Activated T-helper 2 cell treated with anti-CD3 and anti-CD28 coated beads, Interferon-gamma antibody, Interleukin-2, Interleukin-4, amounts not matched to agents 10 μg/mL and 5 μg/mL and 100 μg/mL, durations not matched to agents 14 hours and 24 hours and 36 hours (primary cell): ENCODE measurements around the gene GNB1L. TPM values are rescaled to one million over a fixed set of nuclear protein-coding genes. Genes with fewer than 3 reads are reported as not detected.
"Not testable (repeated sequence)": the region's sequence is repeated elsewhere in the genome, so short reads cannot be mapped to it uniquely, and the experiment has no call there.

Experiments used
- DNase-seq: peaks from one replicate; pipeline ENCODE4 v3.0.0; 2021; ENCODE audit warnings: low spot score
- H3K27ac Mint-ChIP-seq: one replicate; pipeline ENCODE4 v1.8.0; 2021; ENCODE audit warnings: mixed read lengths
- H3K27me3 Mint-ChIP-seq: one replicate; pipeline ENCODE4 v1.8.0; 2021; ENCODE audit warnings: low read depth, mixed read lengths
- H3K36me3 Mint-ChIP-seq: one replicate; pipeline ENCODE4 v1.8.0; 2021; ENCODE audit warnings: low read depth, mixed read lengths
- H3K4me1 Mint-ChIP-seq: one replicate; pipeline ENCODE4 v1.8.0; 2021; ENCODE audit warnings: low read depth, mixed read lengths
- H3K4me3 Mint-ChIP-seq: one replicate; pipeline ENCODE4 v1.8.0; 2021; ENCODE audit warnings: low read depth, mild to moderate bottlenecking, moderate library complexity, mixed read lengths
- H3K9me3 Mint-ChIP-seq: one replicate; pipeline ENCODE4 v1.8.0; 2021; ENCODE audit warnings: mixed read lengths
- intact Hi-C: fragments of 100-400 bp; cut with micrococcal nuclease; formaldehyde crosslinking; loops from one replicate; pipeline ENCODE4 v1.15.1; 2023
- total RNA-seq: library from RNA; stranded (reverse); gene quantifications from 2 replicates; pipeline ENCODE4 v1.2.3, GENCODE V29; 2022

The GNB1L gene
- total RNA-seq, 1 donor from 2014 or later, result 14.7 TPM

DNA sequence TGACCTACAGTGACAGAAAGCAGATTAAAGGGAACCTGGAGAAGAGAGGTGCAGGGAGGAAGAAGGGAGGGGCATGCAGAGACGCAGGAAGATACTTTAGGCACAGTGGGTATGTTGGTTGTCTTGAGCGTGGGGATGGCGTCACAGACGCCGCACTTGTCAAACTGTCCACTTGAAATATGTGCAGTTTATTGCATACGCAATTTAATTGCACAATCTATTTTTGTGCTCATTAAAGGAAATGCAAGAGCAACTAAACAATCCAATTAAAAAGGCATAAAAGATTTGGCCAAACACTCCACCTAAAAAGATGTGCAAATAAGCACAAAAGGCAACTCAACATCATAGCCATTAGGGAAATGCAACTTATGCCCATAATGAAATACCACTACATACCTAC is 16.8 kb downstream of the GNB1L start:
- H3K4me1 Mint-ChIP-seq, result peaks cover 10% of the 10 kb centered on the region
- no peak overlapping the region for H3K27ac Mint-ChIP-seq
- H3K27me3 Mint-ChIP-seq, result no peaks in the 10 kb centered on the region
- intact Hi-C loops, result no loop called here
- no peak overlapping the region for H3K4me3 Mint-ChIP-seq
- H3K9me3 Mint-ChIP-seq, result no peaks in the 10 kb centered on the region
- DNase-seq, result no peak
- H3K36me3 Mint-ChIP-seq, result no peaks in the 10 kb centered on the region

DNA sequence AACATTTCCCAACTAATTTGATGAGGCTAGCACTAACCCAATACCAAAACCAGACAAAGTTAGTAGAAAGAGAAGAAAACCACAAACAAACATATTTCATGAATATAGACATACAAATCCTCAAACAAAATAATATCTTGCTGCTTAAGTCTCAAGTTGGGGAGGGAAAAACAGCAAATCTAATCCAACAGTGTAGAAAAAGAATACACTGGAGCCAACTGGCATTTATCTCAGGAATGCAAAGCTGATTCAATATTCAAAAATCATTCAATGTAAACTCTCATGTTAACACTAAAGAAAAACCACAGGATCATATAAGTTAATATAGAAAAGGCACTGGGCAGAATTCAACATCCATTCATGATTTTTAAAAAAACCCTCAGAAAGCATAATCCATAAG is 18.2 kb downstream of the GNB1L start:
- Mint-ChIP-seq H3K27ac (no peak overlapping the region), H3K27me3 (no peaks in the 10 kb centered on the region), H3K4me1 (peaks cover 12% of the 10 kb centered on the region), H3K4me3 (no peak overlapping the region), H3K36me3 (no peaks in the 10 kb centered on the region), H3K9me3 (no peaks in the 10 kb centered on the region)
- intact Hi-C loops, result no loop called here
- no peak for DNase-seq

DNA sequence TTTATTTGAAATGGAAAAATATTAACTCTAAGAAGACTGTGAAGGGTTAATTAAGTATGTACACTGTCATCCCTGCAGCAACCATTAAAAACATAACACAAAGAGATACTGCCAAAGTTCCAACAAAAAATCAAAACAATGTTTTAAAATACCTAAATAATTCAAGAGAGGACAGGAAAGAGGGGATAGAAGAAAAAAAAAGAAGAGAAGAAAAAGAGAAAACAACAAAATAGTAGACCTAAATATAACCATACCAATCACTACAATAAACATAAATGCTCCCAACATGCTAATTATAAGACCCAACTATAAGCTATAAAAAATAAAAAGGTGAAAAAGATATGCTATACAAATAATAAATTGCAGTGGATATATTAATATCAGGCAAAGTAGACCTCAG is 20.1 kb downstream of the GNB1L start:
- H3K9me3 Mint-ChIP-seq, result no peaks in the 10 kb centered on the region
- intact Hi-C loops, result no loop called here
- no peak overlapping the region for H3K4me3 Mint-ChIP-seq
- no peak overlapping the region for H3K27ac Mint-ChIP-seq
- no peak for DNase-seq
- H3K27me3 Mint-ChIP-seq, result no peaks in the 10 kb centered on the region
- H3K4me1 Mint-ChIP-seq, result peaks cover 12% of the 10 kb centered on the region
- H3K36me3 Mint-ChIP-seq, result no peaks in the 10 kb centered on the region

DNA sequence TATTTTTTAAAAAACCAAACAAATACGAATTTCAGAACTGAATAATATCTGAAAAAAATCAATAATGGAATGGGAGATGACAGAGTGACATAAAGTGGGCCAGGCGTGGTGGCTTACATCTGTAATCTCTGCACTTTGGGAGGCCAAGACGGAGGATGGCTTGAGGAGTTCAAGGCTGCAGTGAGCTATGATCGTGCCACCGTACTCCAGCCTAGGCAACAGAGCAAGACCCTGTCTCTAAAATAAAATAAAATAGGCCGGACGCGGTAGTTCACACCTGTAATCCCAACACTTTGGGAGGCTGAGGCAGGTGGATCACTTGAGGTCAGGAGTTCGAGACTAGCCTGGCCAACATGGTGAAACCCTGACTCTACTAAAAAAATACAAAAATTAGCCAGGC is 21.3 kb downstream of the GNB1L start:
- H3K9me3 Mint-ChIP-seq, H3K27me3 Mint-ChIP-seq, H3K27ac Mint-ChIP-seq, H3K36me3 Mint-ChIP-seq, DNase-seq, H3K4me3 Mint-ChIP-seq, intact Hi-C loops: not testable (repeated sequence)
- H3K4me1 Mint-ChIP-seq, result peaks cover 12% of the 10 kb centered on the region

DNA sequence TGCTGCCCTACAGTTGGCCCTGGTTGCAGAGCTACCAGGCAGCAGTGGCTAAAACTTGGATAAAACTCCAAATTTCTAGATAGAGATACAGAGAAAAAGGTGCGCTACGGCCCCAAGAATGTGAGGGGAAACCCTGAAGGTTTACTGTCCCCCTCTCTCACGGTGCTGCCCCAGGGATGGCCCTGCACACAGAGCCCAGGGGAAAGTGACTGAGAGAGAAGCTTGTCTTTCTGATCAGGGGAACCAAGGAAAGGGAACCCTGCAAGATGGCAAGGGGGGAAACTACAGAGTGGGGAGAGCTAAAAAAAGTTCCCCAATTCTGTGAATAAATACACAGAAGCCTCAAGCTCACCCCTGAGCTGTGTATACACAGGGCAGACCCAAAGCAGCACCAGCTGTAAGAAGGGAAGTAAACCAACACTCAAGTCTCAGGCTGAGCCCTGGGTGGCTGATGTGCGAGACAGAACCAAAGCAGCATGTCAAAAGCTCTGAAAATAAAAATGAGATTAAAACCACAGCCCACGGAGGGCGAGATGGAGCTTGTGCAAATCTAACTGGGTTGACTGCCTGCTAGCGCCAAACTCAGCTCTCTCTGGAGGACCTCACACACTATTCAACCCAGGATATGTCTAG is 22.1 kb downstream of the GNB1L start:
- no peak overlapping the region for H3K27ac Mint-ChIP-seq
- no peaks in the 10 kb centered on the region for H3K36me3 Mint-ChIP-seq
- no peaks in the 10 kb centered on the region for H3K27me3 Mint-ChIP-seq
- no peak for DNase-seq
- intact Hi-C loops, result no loop called here
- H3K4me1 Mint-ChIP-seq, result peaks cover 12% of the 10 kb centered on the region
- no peak overlapping the region for H3K4me3 Mint-ChIP-seq
- H3K9me3 Mint-ChIP-seq, result no peaks in the 10 kb centered on the region

DNA sequence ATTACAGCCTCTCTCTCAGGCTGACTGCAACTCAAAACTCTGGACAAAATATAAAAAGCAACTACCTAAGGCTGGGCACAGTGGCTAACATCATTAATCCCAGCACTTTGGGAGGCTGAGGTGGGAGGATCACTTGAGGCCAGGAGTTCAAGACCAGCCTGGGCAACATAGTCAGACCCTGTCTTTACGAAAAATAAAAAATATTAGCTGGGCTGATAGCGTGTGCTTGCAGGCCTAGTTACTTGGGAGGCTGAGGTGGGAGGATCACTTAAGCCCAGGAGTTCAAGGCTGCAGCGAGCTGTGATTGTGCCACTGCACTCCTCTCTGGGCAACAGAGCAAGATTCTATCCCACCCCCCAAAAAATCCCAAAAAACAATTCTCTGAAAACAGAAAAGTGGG is 22.7 kb downstream of the GNB1L start:
- intact Hi-C loops, H3K27ac Mint-ChIP-seq, DNase-seq, H3K27me3 Mint-ChIP-seq, H3K36me3 Mint-ChIP-seq, H3K9me3 Mint-ChIP-seq, H3K4me3 Mint-ChIP-seq: not testable (repeated sequence)
- peaks cover 12% of the 10 kb centered on the region for H3K4me1 Mint-ChIP-seq

DNA sequence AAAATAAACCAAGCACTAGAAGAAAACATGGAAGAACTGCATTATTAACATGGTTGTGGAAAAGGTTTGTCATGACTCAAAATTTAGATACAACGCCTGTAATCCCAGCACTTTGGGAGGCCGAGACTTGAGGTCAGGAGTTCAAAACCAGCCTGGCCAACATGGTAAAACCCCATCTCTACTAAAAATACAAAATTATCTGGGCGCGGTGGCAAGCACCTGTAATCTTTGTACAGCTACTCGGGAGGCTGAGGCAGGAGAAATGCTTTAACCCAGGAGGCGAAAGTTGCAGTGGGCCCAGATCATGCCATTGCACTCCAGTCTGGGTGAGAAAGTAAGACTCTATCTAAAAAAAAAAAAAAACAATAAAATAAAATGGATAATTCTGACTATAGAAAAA is 23.7 kb downstream of the GNB1L start:
- H3K4me3 Mint-ChIP-seq, result no peak overlapping the region
- peaks cover 12% of the 10 kb centered on the region for H3K4me1 Mint-ChIP-seq
- intact Hi-C loops, result no loop called here

DNA sequence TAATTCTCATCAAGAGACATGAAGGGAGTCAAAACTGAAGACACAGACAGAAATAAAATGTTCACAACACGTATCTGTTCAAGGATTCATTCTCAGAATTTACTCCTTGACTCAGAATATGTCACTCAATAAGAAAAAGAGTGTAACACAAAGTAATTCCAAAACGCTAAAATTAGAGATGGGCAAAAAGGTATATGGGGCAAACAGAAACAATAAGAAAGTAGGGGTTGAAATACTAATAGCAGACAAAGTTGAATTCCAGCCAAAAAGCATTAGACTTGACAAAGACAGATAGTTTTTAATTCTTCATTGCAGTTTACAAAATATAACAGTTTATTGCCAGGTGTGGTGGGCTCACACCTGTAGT is 26.7 kb downstream of the GNB1L start:
- DNase-seq, result no peak
- no peaks in the 10 kb centered on the region for H3K9me3 Mint-ChIP-seq
- H3K4me1 Mint-ChIP-seq, result peaks cover 1% of the 10 kb centered on the region
- no peaks in the 10 kb centered on the region for H3K27me3 Mint-ChIP-seq
- H3K27ac Mint-ChIP-seq, result no peak overlapping the region
- H3K36me3 Mint-ChIP-seq, result no peaks in the 10 kb centered on the region
- H3K4me3 Mint-ChIP-seq, result no peak overlapping the region
- intact Hi-C loops, result no loop called here

More for the DNA sequence above, 23.7 kb downstream of the GNB1L start:
- DNase-seq, result no peak
- H3K27ac Mint-ChIP-seq, result no peak overlapping the region
- H3K36me3 Mint-ChIP-seq, result no peaks in the 10 kb centered on the region
- no peaks in the 10 kb centered on the region for H3K9me3 Mint-ChIP-seq
- H3K27me3 Mint-ChIP-seq, result no peaks in the 10 kb centered on the region

DNA sequence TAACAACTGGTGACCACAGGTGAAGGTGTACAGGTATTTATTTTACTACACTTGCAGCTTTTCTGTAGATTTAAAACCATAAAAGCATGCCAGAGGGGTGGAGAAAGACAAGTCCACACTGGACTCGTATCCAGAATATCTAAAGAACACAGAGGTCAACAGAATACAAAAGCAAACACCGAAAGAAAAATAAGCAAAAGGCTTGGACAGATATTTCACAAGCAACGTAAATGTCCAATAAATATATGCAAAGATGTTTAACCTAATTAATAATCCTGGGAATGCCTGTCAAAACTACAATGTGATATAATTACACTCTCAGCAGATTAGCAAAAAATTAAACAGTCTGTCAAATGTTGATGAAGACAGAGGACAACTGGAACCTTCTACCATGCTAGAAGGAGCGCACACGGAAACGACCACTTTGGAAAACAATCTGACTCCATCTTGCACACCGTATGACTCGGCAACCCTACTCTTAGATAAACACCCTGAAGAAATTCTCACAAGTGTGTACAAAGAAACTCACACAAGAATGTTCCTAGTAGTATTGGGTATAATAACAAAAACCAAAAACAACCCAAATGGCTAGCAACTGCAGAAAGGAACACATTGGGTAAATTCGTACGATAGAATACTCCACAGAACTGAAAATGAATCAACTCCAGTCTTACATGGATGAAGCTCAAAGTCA is 27.2 kb downstream of the GNB1L start:
- H3K9me3 Mint-ChIP-seq, result no peaks in the 10 kb centered on the region
- H3K4me1 Mint-ChIP-seq, result no peaks in the 10 kb centered on the region
- intact Hi-C loops, result no loop called here
- DNase-seq, result no peak
- no peaks in the 10 kb centered on the region for H3K36me3 Mint-ChIP-seq
- H3K4me3 Mint-ChIP-seq, result no peak overlapping the region
- no peak overlapping the region for H3K27ac Mint-ChIP-seq
- H3K27me3 Mint-ChIP-seq, result no peaks in the 10 kb centered on the region

DNA sequence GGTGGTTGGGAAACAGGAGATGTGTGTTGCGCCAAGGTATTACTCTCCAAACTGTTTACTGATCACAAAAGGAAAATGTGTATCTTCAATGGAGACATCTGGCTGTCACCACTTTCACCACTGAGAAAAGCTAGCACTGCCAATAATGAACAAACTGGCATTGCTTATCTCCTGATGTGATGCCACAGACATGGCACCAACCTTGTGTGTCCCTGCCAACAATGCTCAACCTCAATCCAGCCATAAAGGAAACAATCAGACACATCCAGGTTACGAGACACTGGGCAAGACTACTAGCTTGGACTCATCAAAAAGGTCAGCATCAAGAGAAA is 28.1 kb downstream of the GNB1L start:
- no peak overlapping the region for H3K27ac Mint-ChIP-seq
- intact Hi-C loops, result no loop called here
- H3K9me3 Mint-ChIP-seq, result no peaks in the 10 kb centered on the region
- no peaks in the 10 kb centered on the region for H3K36me3 Mint-ChIP-seq
- H3K4me3 Mint-ChIP-seq, result no peak overlapping the region
- H3K4me1 Mint-ChIP-seq, result no peaks in the 10 kb centered on the region
- DNase-seq, result no peak
- no peaks in the 10 kb centered on the region for H3K27me3 Mint-ChIP-seq

DNA sequence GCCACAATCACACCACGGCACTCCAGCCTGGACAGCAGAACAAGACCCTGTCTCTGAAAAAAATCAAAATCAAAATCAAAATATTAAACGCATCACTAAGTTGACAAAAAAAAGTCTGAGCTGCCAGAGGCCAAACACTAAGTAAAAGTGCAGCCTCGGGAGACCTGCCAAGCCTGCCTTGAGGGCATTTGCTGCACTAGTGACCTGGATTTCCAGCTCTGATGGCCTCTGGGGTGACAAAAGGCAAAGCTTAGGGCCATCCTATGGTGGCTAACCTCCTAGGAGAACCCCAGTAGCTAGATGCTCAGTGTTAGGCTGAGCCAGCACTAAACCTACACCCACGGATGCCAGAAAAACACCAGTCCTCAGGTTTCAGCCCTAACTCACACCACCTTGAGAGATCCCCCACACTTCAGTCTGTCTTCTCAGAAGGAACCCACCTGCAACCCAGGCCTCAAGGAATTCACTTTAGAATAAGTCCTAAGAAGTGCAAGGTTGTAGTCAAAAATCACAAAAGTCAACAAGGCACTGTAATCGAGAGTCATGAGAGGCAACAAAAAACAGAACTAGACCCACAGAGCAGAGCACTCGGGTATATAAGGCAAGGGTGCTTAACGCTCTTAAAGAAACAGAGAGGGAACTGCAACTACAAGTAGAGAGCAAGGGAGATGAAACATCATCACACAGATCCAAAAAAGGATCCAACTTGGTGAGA is 28.6 kb downstream of the GNB1L start:
- no peak overlapping the region for H3K4me3 Mint-ChIP-seq
- no peaks in the 10 kb centered on the region for H3K27me3 Mint-ChIP-seq
- no peaks in the 10 kb centered on the region for H3K36me3 Mint-ChIP-seq
- no peak for DNase-seq
- no peaks in the 10 kb centered on the region for H3K9me3 Mint-ChIP-seq
- intact Hi-C loops, result no loop called here
- no peak overlapping the region for H3K27ac Mint-ChIP-seq
- H3K4me1 Mint-ChIP-seq, result no peaks in the 10 kb centered on the region

DNA sequence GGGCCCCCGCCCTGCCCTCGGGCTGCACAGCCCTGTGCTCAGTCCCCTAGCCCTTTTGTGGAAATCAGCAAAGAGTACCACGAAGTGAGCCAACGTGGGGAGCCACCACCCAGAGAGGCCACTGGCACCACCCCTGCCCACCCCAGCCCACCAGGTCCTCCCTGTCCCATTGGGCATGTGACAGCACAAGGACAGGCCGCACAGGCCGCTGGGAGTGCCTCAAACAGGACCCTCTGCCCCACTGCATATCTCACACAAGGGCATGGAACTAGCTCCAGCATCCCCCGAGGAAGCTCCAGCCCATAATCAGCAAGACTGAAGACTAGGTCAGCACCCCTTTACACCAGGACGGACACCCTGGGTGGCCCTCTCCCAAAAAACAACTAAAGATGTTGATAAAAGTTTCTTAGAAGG is 29.7 kb downstream of the GNB1L start:
- no peaks in the 10 kb centered on the region for H3K9me3 Mint-ChIP-seq
- intact Hi-C loops, result no loop called here
- H3K27me3 Mint-ChIP-seq, result no peaks in the 10 kb centered on the region
- DNase-seq, result no peak
- H3K27ac Mint-ChIP-seq, result no peak overlapping the region
- no peak overlapping the region for H3K4me3 Mint-ChIP-seq
- no peaks in the 10 kb centered on the region for H3K4me1 Mint-ChIP-seq
- H3K36me3 Mint-ChIP-seq, result no peaks in the 10 kb centered on the region

DNA sequence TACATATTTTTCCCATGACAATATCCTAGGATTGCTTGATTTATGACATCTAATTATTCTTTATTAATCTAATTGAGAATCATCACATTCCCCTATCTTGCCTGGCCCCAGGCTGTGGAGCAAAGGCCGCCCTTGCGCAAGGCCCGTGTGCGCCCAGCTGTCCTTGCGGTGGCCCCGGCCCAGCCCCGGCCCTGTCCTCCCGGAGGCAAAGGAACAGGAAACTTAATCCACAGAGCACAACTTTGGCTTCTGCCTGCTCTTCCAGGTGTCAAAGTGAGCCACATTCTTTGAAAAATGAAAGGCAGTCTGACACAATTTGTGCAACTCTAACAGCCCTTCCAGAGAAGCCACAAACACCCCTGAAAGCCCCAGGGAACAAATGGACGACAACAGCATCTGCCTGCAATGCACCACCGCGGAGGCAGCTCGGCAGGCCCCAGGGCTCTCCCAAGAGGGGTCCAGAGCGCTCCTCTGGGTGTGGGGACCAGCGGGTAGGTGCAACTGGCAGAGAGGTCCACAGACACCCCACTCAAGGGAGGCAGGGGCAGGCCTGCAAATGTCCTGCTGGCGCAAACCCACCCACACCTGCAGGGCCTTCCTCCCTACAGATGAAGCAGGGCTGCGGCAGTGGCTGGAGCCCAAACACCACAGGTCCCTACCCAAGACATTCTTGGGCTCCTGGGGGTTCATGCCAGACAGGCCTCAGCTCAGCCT is 30.3 kb downstream of the GNB1L start:
- H3K27ac Mint-ChIP-seq, result no peak overlapping the region
- intact Hi-C loops, result no loop called here
- no peaks in the 10 kb centered on the region for H3K36me3 Mint-ChIP-seq
- H3K4me1 Mint-ChIP-seq, result no peaks in the 10 kb centered on the region
- no peak overlapping the region for H3K4me3 Mint-ChIP-seq
- H3K27me3 Mint-ChIP-seq, result no peaks in the 10 kb centered on the region
- H3K9me3 Mint-ChIP-seq, result no peaks in the 10 kb centered on the region
- no peak for DNase-seq
